ENCODE data around the gene KLRF1. TPM values are rescaled to one million over a fixed set of nuclear protein-coding genes. Genes with fewer than 3 reads are reported as not detected.

The KLRF1 gene
- total RNA-seq, 4 donors from 2014 or later: not detected

GRCh38 chr12:9792961-9793617 lies 34.2 kb upstream of the KLRF1 start:
- intact Hi-C loops (cut with DNase I; ENCODE audit: low total_unique reads) (no loop called here), in situ Hi-C loops (cut with MboI; ENCODE audit: low sequenced_read_pairs in 4 of 4) (no loop called here)
- H3K4me1 ChIP-seq: no peaks in the 10 kb centered on the region
- DNase-seq (no peak), ATAC-seq (no peak)
- H3K4me3 ChIP-seq: no peak overlapping the region
- no peaks in the 10 kb centered on the region for H3K36me3 ChIP-seq
- TF ChIP-seq POLR2A (IDR thresholded peaks at IDR 0.05): no peak
- no peak for TF ChIP-seq CTCF (IDR thresholded peaks at IDR 0.05 in 4 of 5, conservative IDR thresholded peaks at IDR 0.05 in 1 of 5)
- H3K27ac ChIP-seq: no peak overlapping the region
- H3K27me3 ChIP-seq: no peaks in the 10 kb centered on the region
- H3K9me3 ChIP-seq: no peaks in the 10 kb centered on the region

DNA sequence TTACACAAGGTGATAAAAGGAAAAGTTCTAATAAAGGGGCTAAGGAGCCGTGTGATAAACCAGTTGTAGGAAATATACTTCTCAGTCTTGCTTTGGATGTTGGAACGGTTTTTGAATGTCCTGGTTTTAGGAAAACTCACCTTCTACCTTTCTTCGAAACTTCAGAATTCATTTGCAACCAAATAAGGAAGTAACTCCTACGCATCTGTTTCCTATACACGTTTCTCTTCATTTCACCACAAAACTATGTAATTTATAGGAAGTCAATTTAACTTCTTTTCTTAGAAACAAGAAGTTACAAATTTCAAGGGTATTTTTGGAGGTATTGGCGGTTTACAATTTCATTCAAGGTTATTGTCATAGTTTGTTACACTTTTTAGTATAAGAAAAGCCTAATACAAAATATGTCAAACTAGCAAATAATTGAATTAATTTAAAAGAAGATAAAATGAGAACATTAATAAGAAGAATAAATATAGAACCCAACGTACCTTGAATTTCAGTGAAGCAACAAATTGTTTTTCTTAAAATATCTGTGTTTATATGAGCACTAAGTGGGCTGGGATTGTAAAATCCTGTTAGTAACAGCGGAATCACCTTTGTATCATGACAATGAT lies 33.4 kb upstream of the KLRF1 start:
- no peak overlapping the region for H3K27ac ChIP-seq
- TF ChIP-seq POLR2A (IDR thresholded peaks at IDR 0.05) (no peak), CTCF (IDR thresholded peaks at IDR 0.05 in 4 of 5, conservative IDR thresholded peaks at IDR 0.05 in 1 of 5) (no peak)
- in situ Hi-C loops (cut with MboI; ENCODE audit: low sequenced_read_pairs in 4 of 4) (no loop called here), intact Hi-C loops (cut with DNase I; ENCODE audit: low total_unique reads) (no loop called here)
- DNase-seq (no peak), ATAC-seq (no peak)
- no peaks in the 10 kb centered on the region for H3K27me3 ChIP-seq
- H3K36me3 ChIP-seq: no peaks in the 10 kb centered on the region
- H3K9me3 ChIP-seq: no peaks in the 10 kb centered on the region
- no peak overlapping the region for H3K4me3 ChIP-seq
- no peaks in the 10 kb centered on the region for H3K4me1 ChIP-seq

- H3K4me3 ChIP-seq: no peak overlapping the region
- intact Hi-C loops (cut with DNase I; ENCODE audit: low total_unique reads): no loop called here
Observed at GRCh38 chr12:9794484-9795093, 32.7 kb upstream of the KLRF1 start.

GRCh38 chr12:9795945-9796344 lies 31.3 kb upstream of the KLRF1 start:
- in situ Hi-C loops (cut with MboI; ENCODE audit: low sequenced_read_pairs in 4 of 4) (no loop called here), intact Hi-C loops (cut with DNase I; ENCODE audit: low total_unique reads) (no loop called here)
- TF ChIP-seq POLR2A (IDR thresholded peaks at IDR 0.05): no peak
- TF ChIP-seq CTCF (IDR thresholded peaks at IDR 0.05 in 4 of 5, conservative IDR thresholded peaks at IDR 0.05 in 1 of 5): no peak

More at GRCh38 chr12:9794484-9795093, 32.7 kb upstream of the KLRF1 start:
- Histone ChIP-seq H3K4me1 (no peaks in the 10 kb centered on the region), H3K27me3 (no peaks in the 10 kb centered on the region), H3K27ac (no peak overlapping the region), H3K36me3 (no peaks in the 10 kb centered on the region), H3K9me3 (no peaks in the 10 kb centered on the region)
- in situ Hi-C loops (cut with MboI; ENCODE audit: low sequenced_read_pairs in 4 of 4): no loop called here
- TF ChIP-seq POLR2A (IDR thresholded peaks at IDR 0.05): no peak
- no peak for TF ChIP-seq CTCF (IDR thresholded peaks at IDR 0.05 in 4 of 5, conservative IDR thresholded peaks at IDR 0.05 in 1 of 5)
- no peak for DNase-seq
- no peak for ATAC-seq

More at GRCh38 chr12:9795945-9796344, 31.3 kb upstream of the KLRF1 start:
- H3K27me3 ChIP-seq: no peaks in the 10 kb centered on the region
- H3K4me3 ChIP-seq: no peak overlapping the region
- H3K36me3 ChIP-seq: no peaks in the 10 kb centered on the region
- ATAC-seq (no peak), DNase-seq (no peak)
- no peaks in the 10 kb centered on the region for H3K4me1 ChIP-seq
- H3K9me3 ChIP-seq: no peaks in the 10 kb centered on the region
- H3K27ac ChIP-seq: no peak overlapping the region
